ENCODE data around the gene DNER.

The DNER gene

GRCh38 chr2:229438430-229439159 lies 275.8 kb downstream of the DNER start:
- no peak for DNase-seq (ENCODE audit: low spot score)

- no peak for DNase-seq (ENCODE audit: low spot score)
Measured at GRCh38 chr2:229437467-229437866, 276.9 kb downstream of the DNER start.

- no peak for DNase-seq (ENCODE audit: low spot score)
Measured at GRCh38 chr2:229434187-229434586, 280.2 kb downstream of the DNER start.

GRCh38 chr2:229433351-229433750 lies 281.0 kb downstream of the DNER start:
- DNase-seq (ENCODE audit: low spot score), result no peak

- DNase-seq (ENCODE audit: low spot score), result peak; percentile 63
Measured at GRCh38 chr2:229431327-229431954, 282.9 kb downstream of the DNER start.

GRCh38 chr2:229429589-229429988 lies 284.8 kb downstream of the DNER start:
- no peak for DNase-seq (ENCODE audit: low spot score)

- no peak for DNase-seq (ENCODE audit: low spot score)
Measured at GRCh38 chr2:229426464-229426863, 287.9 kb downstream of the DNER start.

- DNase-seq (ENCODE audit: low spot score), result no peak
Measured at GRCh38 chr2:229425598-229425997, 288.8 kb downstream of the DNER start.

GRCh38 chr2:229422063-229422462 lies 292.3 kb downstream of the DNER start:
- DNase-seq (ENCODE audit: low spot score), result no peak

- DNase-seq (ENCODE audit: low spot score), result no peak
Measured at GRCh38 chr2:229419158-229419557, 295.2 kb downstream of the DNER start.

GRCh38 chr2:229417916-229418315 lies 296.4 kb downstream of the DNER start:
- no peak for DNase-seq (ENCODE audit: low spot score)

- DNase-seq (ENCODE audit: low spot score), result no peak
Measured at GRCh38 chr2:229417176-229417575, 297.2 kb downstream of the DNER start.

GRCh38 chr2:229416116-229416694 lies 298.1 kb downstream of the DNER start:
- DNase-seq (ENCODE audit: low spot score), result no peak

GRCh38 chr2:229414631-229415030 lies 299.7 kb downstream of the DNER start:
- no peak for DNase-seq (ENCODE audit: low spot score)

GRCh38 chr2:229412686-229413085 lies 301.7 kb downstream of the DNER start:
- no peak for DNase-seq (ENCODE audit: low spot score)

GRCh38 chr2:229410946-229411345 lies 303.4 kb downstream of the DNER start:
- no peak for DNase-seq (ENCODE audit: low spot score)

GRCh38 chr2:229410264-229410663 lies 304.1 kb downstream of the DNER start:
- no peak for DNase-seq (ENCODE audit: low spot score)

GRCh38 chr2:229409751-229410181 lies 304.6 kb downstream of the DNER start:
- DNase-seq (ENCODE audit: low spot score), result no peak

GRCh38 chr2:229408962-229409361 lies 305.4 kb downstream of the DNER start:
- no peak for DNase-seq (ENCODE audit: low spot score)

- DNase-seq (ENCODE audit: low spot score), result peak; percentile 74
Measured at GRCh38 chr2:229408356-229408755, 306.0 kb downstream of the DNER start.

GRCh38 chr2:229407170-229407569 lies 307.2 kb downstream of the DNER start:
- peak; percentile 34 for DNase-seq (ENCODE audit: low spot score)

GRCh38 chr2:229405796-229406195 lies 308.6 kb downstream of the DNER start:
- DNase-seq (ENCODE audit: low spot score), result no peak

GRCh38 chr2:229403296-229403695 lies 311.1 kb downstream of the DNER start:
- DNase-seq (ENCODE audit: low spot score), result no peak

All from RKO (cell line).